Hypothalamus (tissue), 51 donors: ENCODE measurements around the gene WASHC2A.
"Not testable (repeated sequence)": the region's sequence is repeated elsewhere in the genome, so short reads cannot be mapped to it uniquely, and the experiment has no call there.

Experiments
- DNase-seq, 51 donors: peaks; one replicate each; lab custom pipeline; 2025; lab: John Stamatoyannopoulos, UW

The WASHC2A gene

GRCh38 chr10:50145575-50145974, 77.8 kb downstream of the WASHC2A start:
- not testable (repeated sequence) for DNase-seq

- DNase-seq, result no peak
These were observed 85.1 kb downstream of the WASHC2A start for GRCh38 chr10:50152792-50153272.

GRCh38 chr10:50157868-50158267, 90.1 kb downstream of the WASHC2A start:
- DNase-seq, result not testable (repeated sequence)

- not testable (repeated sequence) for DNase-seq
These were observed 92.1 kb downstream of the WASHC2A start for GRCh38 chr10:50159856-50160255.

- DNase-seq, result not testable (repeated sequence)
These were observed 97.3 kb downstream of the WASHC2A start for GRCh38 chr10:50165038-50165437.

- not testable (repeated sequence) for DNase-seq
These were observed 100.1 kb downstream of the WASHC2A start for GRCh38 chr10:50167833-50168232.

GRCh38 chr10:50169506-50169905, 101.8 kb downstream of the WASHC2A start:
- DNase-seq, result not testable (repeated sequence)

GRCh38 chr10:50174788-50175525, 107.2 kb downstream of the WASHC2A start:
- DNase-seq, result not testable (repeated sequence)
